Measurements from ENCODE around the gene XXYLT1.

GRCh38 chr3:195094191-195094921 lies 176.6 kb downstream of the XXYLT1 start:
- TF ChIP-seq CTCF (IDR thresholded peaks at IDR 0.05) (no peak), POLR2A (IDR thresholded peaks at IDR 0.05) (no peak)

Measured in right lobe of liver (tissue), 4 donors.